ENCODE measurements around the gene FRMD1. TPM values are rescaled to one million over a fixed set of nuclear protein-coding genes. Genes with fewer than 3 reads are reported as not detected.

Gene FRMD1
- total RNA-seq, 3 donors from 2014 or later (not counting 1 experiment from before 2014, with no cell fraction given) = not detected

DNA sequence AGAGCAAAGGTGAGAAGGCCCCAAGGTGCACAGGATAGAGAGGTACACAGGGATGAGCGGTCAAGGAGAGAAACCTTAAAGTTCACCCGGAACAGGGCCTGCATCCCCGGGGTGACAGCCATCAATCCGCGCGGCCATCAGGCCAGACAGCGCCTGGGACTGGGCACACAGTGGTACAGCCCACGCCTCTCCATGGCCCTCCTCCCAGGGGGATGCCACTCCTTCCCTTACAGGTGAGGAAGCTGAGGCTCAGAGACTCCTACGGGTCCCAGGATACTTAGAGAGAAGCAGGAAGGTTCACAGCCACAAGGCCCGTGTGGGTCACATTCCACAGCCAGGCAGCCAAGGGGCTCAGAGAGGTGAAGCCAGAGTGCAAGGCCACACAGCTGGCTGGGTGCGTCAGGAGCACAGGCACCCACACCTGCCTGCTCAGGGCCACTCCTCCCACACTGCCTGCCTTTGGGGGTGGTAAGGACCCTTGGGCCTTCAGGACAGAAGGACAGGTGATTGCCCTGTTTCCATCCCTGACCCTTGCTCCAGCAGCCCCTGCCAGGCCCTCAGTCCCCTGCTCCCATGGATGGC, 14.7 kb downstream of the FRMD1 start:
- H3K36me3 Mint-ChIP-seq = no peaks in the 10 kb centered on the region
- H3K27me3 ChIP-seq (ENCODE audit: control insufficient read depth, insufficient read depth, low read length) = no peaks in the 10 kb centered on the region
- H3K27me3 Mint-ChIP-seq (ENCODE audit: low read depth in 2 of 2) = no peaks in the 10 kb centered on the region
- no peaks in the 10 kb centered on the region for H3K9me3 Mint-ChIP-seq
- no peaks in the 10 kb centered on the region for H3K9me3 ChIP-seq (ENCODE audit: control insufficient read depth, insufficient read depth, low read length)
- DNase-seq = no peak
- no peaks in the 10 kb centered on the region for H3K36me3 ChIP-seq (ENCODE audit: control insufficient read depth, insufficient read depth, low read length)
- no peak overlapping the region for H3K4me3 ChIP-seq (ENCODE audit: low read length)
- 91% methylated on average over 11 of the region's 11 CpGs for WGBS (ENCODE audit: insufficient coverage)
- TF ChIP-seq, protein P1, sequence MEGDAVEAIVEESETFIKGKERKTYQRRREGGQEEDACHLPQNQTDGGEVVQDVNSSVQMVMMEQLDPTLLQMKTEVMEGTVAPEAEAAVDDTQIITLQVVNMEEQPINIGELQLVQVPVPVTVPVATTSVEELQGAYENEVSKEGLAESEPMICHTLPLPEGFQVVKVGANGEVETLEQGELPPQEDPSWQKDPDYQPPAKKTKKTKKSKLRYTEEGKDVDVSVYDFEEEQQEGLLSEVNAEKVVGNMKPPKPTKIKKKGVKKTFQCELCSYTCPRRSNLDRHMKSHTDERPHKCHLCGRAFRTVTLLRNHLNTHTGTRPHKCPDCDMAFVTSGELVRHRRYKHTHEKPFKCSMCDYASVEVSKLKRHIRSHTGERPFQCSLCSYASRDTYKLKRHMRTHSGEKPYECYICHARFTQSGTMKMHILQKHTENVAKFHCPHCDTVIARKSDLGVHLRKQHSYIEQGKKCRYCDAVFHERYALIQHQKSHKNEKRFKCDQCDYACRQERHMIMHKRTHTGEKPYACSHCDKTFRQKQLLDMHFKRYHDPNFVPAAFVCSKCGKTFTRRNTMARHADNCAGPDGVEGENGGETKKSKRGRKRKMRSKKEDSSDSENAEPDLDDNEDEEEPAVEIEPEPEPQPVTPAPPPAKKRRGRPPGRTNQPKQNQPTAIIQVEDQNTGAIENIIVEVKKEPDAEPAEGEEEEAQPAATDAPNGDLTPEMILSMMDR (IDR thresholded peaks at IDR 0.05) = no peak
- H3K4me1 Mint-ChIP-seq = no peaks in the 10 kb centered on the region
- intact Hi-C loops (cut with micrococcal nuclease) = no loop called here
- H3K27ac ChIP-seq (ENCODE audit: low read length) = no peak overlapping the region
- no peaks in the 10 kb centered on the region for H3K4me1 ChIP-seq (ENCODE audit: control insufficient read depth, insufficient read depth, low read length)
- no peak overlapping the region for H3K27ac Mint-ChIP-seq
- no peak overlapping the region for H3K4me3 Mint-ChIP-seq
- no peak for ATAC-seq

DNA sequence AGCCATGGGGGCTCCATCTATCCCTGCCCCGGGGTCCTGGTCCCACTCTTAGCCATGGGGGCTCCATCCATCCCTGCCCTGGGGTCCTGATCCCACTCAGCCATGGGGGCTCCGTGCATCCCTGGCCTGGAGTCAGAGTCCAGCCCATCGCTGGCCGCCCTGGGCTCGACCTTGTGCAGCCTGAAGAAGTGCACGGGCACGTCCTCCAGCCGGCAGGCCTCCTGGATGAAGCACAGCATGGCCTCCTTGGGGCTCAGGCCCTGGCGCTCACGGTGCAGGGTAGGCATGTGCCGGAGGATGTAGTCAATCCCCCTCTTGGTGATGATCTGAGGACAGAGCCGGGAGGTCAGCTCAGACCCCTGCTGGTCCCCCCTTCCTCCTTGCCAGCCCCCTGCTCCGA, 15.6 kb downstream of the FRMD1 start:
- no peaks in the 10 kb centered on the region for H3K4me1 Mint-ChIP-seq
- no peak overlapping the region for H3K27ac Mint-ChIP-seq
- H3K9me3 Mint-ChIP-seq = no peaks in the 10 kb centered on the region
- ATAC-seq = no peak
- no peak for DNase-seq
- H3K36me3 Mint-ChIP-seq = no peaks in the 10 kb centered on the region
- H3K27me3 ChIP-seq (ENCODE audit: control insufficient read depth, insufficient read depth, low read length) = no peaks in the 10 kb centered on the region
- H3K9me3 ChIP-seq (ENCODE audit: control insufficient read depth, insufficient read depth, low read length) = no peaks in the 10 kb centered on the region
- intact Hi-C loops (cut with micrococcal nuclease) = no loop called here
- no peak overlapping the region for H3K27ac ChIP-seq (ENCODE audit: low read length)
- 90% methylated on average over 13 of the region's 13 CpGs for WGBS (ENCODE audit: insufficient coverage)
- H3K4me3 Mint-ChIP-seq = no peak overlapping the region
- TF ChIP-seq, protein P1 (IDR thresholded peaks at IDR 0.05) = no peak
- no peaks in the 10 kb centered on the region for H3K36me3 ChIP-seq (ENCODE audit: control insufficient read depth, insufficient read depth, low read length)
- H3K4me3 ChIP-seq (ENCODE audit: low read length) = no peak overlapping the region
- no peaks in the 10 kb centered on the region for H3K4me1 ChIP-seq (ENCODE audit: control insufficient read depth, insufficient read depth, low read length)
- H3K27me3 Mint-ChIP-seq (ENCODE audit: low read depth in 2 of 2) = no peaks in the 10 kb centered on the region

DNA sequence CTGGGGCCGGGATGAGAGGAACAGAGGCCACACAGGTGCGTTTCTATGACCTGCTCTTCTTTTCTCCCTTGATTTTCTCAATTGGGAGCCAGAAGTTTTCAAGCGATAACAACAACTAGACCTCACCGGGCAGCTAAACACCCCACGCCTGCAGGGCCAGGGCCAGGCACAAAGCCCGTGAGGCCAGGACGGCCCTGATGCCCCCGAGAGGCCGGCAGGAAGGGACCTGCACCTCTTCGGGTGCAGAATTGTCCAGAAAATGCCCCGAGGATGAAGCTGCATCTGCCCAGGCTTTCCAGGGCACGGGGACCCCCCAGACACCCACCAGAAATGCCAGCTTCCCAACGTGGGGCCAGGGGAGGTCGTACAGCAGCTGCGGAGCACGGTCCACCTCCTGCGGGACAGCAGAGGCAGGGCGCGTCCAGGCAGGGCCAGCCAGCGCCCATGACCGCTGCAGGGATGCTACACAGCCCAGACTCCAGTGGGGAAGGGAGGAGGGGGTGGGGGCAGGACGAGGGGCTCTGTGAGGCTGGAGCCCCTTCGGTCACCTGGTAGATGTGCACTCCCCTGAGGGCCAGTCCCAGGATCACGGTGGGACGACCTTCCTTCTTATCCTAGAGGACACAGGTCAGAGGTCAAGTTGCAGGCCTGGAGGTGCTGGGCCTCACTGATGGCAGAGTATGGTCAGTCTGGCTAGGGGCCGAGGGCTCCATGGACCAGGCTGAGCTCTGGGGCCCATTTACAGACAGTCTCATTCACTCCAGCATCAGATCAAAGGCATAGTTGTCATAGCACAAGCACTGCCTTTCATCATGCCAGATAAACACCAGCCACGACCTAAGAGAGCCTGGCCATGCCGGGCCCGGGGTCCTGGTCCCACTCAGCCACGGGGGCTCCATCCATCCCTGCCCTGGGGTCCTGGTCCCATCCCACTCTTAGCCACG, 16.4 kb downstream of the FRMD1 start:
- Mint-ChIP-seq H3K27ac (no peak overlapping the region), H3K27me3 (ENCODE audit: low read depth in 2 of 2) (no peaks in the 10 kb centered on the region), H3K9me3 (no peaks in the 10 kb centered on the region), H3K4me3 (no peak overlapping the region), H3K36me3 (no peaks in the 10 kb centered on the region), H3K4me1 (no peaks in the 10 kb centered on the region)
- H3K27me3 ChIP-seq (ENCODE audit: control insufficient read depth, insufficient read depth, low read length) = no peaks in the 10 kb centered on the region
- ATAC-seq (no peak), DNase-seq (no peak)
- H3K9me3 ChIP-seq (ENCODE audit: control insufficient read depth, insufficient read depth, low read length) = no peaks in the 10 kb centered on the region
- TF ChIP-seq, protein P1 (IDR thresholded peaks at IDR 0.05) = no peak
- no peak overlapping the region for H3K27ac ChIP-seq (ENCODE audit: low read length)
- intact Hi-C loops (cut with micrococcal nuclease) = no loop called here
- H3K4me1 ChIP-seq (ENCODE audit: control insufficient read depth, insufficient read depth, low read length) = no peaks in the 10 kb centered on the region
- 88% methylated on average over 31 of the region's 31 CpGs for WGBS (ENCODE audit: insufficient coverage)
- H3K36me3 ChIP-seq (ENCODE audit: control insufficient read depth, insufficient read depth, low read length) = no peaks in the 10 kb centered on the region
- H3K4me3 ChIP-seq (ENCODE audit: low read length) = no peak overlapping the region

Measured in natural killer cell (primary cell).